Caco-2 (cell line): ENCODE results near the gene FGF14. TPM values are rescaled to one million over a fixed set of nuclear protein-coding genes. Genes with fewer than 3 reads are reported as not detected.

Experiments used
- BruUV-seq: library from RNA; stranded (reverse); fragments of 400-500 nt; replicated peaks from 2 replicates; lab custom pipeline; 2021; lab: Mats Ljungman, UMichigan
- CTCF ChIA-PET: fragments of 300-600 bp; sonication (Branson Sonifier 250); formaldehyde crosslinking; loops from one replicate; lab custom pipeline; 2022; ENCODE audit warnings: antibody characterized with exemption; lab: Charles Lee
- POLR2A ChIA-PET: fragments of 300-600 bp; sonication (Branson Sonifier 250); formaldehyde crosslinking; loops from one replicate; lab custom pipeline; 2022; ENCODE audit warnings: antibody characterized with exemption; lab: Charles Lee
- DNase-seq, 2 experiments: peaks; one replicate each; pipeline versions ENCODE4 v3.0.0 to v3.0.0-alpha.2; 2020 to 2022
- H3K27me3 ChIP-seq: replicated peaks from 2 replicates; pipeline ENCODE4 v1.6.0; 2011; ENCODE audit warnings: low read length; ENCODE audit not compliant: control insufficient read depth, insufficient read depth
- H3K36me3 ChIP-seq: 2 replicates; pipeline ENCODE4 v1.5.1; 2011; ENCODE audit warnings: low read length; ENCODE audit not compliant: control insufficient read depth, insufficient read depth
- H3K4me1 ChIP-seq: fragments of 250-450 bp; sonication (Bioruptor Pico); 2 replicates; pipeline ENCODE4 v1.5.1; 2020; ENCODE audit warnings: mild to moderate bottlenecking
- H3K4me3 ChIP-seq: 2 replicates; pipeline ENCODE4 v1.5.1; 2011; ENCODE audit warnings: low read depth, mild to moderate bottlenecking, control low read depth, low read length
- H3K9me3 ChIP-seq: fragments of 250-450 bp; sonication (Bioruptor Pico); 2 replicates; pipeline ENCODE4 v1.5.1; 2020; ENCODE audit warnings: mild to moderate bottlenecking, moderate library complexity
- H3K27ac Mint-ChIP-seq: one replicate; pipeline ENCODE4 v1.8.0; 2022; ENCODE audit warnings: mixed read lengths; ENCODE audit not compliant: unreplicated experiment
- H3K27me3 Mint-ChIP-seq: one replicate; pipeline ENCODE4 v1.8.0; 2022; ENCODE audit warnings: mixed read lengths; ENCODE audit not compliant: insufficient read depth, unreplicated experiment
- H3K36me3 Mint-ChIP-seq: one replicate; pipeline ENCODE4 v1.8.0; 2022; ENCODE audit warnings: mild to moderate bottlenecking, mixed read lengths; ENCODE audit not compliant: insufficient read depth, unreplicated experiment
- H3K4me1 Mint-ChIP-seq: one replicate; pipeline ENCODE4 v1.8.0; 2022; ENCODE audit warnings: low read depth, mixed read lengths; ENCODE audit not compliant: unreplicated experiment
- H3K4me3 Mint-ChIP-seq: one replicate; pipeline ENCODE4 v1.8.0; 2022; ENCODE audit warnings: mild to moderate bottlenecking, moderate library complexity, mixed read lengths; ENCODE audit not compliant: unreplicated experiment
- H3K9me3 Mint-ChIP-seq: one replicate; pipeline ENCODE4 v1.8.0; 2022; ENCODE audit warnings: mixed read lengths; ENCODE audit not compliant: unreplicated experiment
- intact Hi-C: fragments of 100-400 bp; cut with micrococcal nuclease; formaldehyde crosslinking; loops from one replicate; pipeline ENCODE4 v1.10.0; 2022; ENCODE audit not compliant: unreplicated experiment
- total RNA-seq: library from RNA; stranded (reverse); gene quantifications from 2 replicates; pipeline ENCODE4 v1.2.3, GENCODE V29; 2022
- TF ChIP-seq, protein P1 (sequence below), 2 experiments: fragments of 200-600 bp in 1 of 2; IDR thresholded peaks; 1 replicate in 1 of 2; 2 replicates in 1 of 2; pipeline versions ENCODE4 v1.5.1 to v1.8.0; 2011 to 2022; ENCODE audit warnings: antibody characterized with exemption in 1 of 2, control low read depth in 1 of 2, inconsistent platforms in 1 of 2, low read depth in 1 of 2, low read length in 1 of 2, mild to moderate bottlenecking in 1 of 2, moderate library complexity in 1 of 2; ENCODE audit not compliant: insufficient read depth in 1 of 2, severe bottlenecking in 1 of 2, unreplicated experiment in 1 of 2

The FGF14 gene
- total RNA-seq, 1 experiment from 2014 or later: not detected

- H3K4me1 ChIP-seq: no peaks in the 10 kb centered on the region
- TF ChIP-seq, protein P1, sequence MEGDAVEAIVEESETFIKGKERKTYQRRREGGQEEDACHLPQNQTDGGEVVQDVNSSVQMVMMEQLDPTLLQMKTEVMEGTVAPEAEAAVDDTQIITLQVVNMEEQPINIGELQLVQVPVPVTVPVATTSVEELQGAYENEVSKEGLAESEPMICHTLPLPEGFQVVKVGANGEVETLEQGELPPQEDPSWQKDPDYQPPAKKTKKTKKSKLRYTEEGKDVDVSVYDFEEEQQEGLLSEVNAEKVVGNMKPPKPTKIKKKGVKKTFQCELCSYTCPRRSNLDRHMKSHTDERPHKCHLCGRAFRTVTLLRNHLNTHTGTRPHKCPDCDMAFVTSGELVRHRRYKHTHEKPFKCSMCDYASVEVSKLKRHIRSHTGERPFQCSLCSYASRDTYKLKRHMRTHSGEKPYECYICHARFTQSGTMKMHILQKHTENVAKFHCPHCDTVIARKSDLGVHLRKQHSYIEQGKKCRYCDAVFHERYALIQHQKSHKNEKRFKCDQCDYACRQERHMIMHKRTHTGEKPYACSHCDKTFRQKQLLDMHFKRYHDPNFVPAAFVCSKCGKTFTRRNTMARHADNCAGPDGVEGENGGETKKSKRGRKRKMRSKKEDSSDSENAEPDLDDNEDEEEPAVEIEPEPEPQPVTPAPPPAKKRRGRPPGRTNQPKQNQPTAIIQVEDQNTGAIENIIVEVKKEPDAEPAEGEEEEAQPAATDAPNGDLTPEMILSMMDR (IDR thresholded peaks at IDR 0.05; ENCODE audit: insufficient read depth in 1 of 2, low read depth in 1 of 2, low read length in 1 of 2, severe bottlenecking in 1 of 2, unreplicated experiment in 1 of 2): no peak
- H3K36me3 ChIP-seq: no peaks in the 10 kb centered on the region
- H3K4me3 ChIP-seq: no peak overlapping the region
- H3K36me3 Mint-ChIP-seq: no peaks in the 10 kb centered on the region
- BruUV-seq: no TSS peak
- intact Hi-C loops: no loop called here
- H3K9me3 ChIP-seq: no peaks in the 10 kb centered on the region
- H3K27me3 ChIP-seq: no peaks in the 10 kb centered on the region
- no peak overlapping the region for H3K4me3 Mint-ChIP-seq
- peaks cover 5% of the 10 kb centered on the region for H3K27me3 Mint-ChIP-seq
- no peaks in the 10 kb centered on the region for H3K4me1 Mint-ChIP-seq
- peaks cover 10% of the 10 kb centered on the region for H3K9me3 Mint-ChIP-seq
- CTCF ChIA-PET: no interaction called here
- POLR2A ChIA-PET: no interaction called here
- no peak overlapping the region for H3K27ac Mint-ChIP-seq
- no peak for DNase-seq
Observed at GRCh38 chr13:101708115-101708514, 693.7 kb downstream of the FGF14 start.

DNA sequence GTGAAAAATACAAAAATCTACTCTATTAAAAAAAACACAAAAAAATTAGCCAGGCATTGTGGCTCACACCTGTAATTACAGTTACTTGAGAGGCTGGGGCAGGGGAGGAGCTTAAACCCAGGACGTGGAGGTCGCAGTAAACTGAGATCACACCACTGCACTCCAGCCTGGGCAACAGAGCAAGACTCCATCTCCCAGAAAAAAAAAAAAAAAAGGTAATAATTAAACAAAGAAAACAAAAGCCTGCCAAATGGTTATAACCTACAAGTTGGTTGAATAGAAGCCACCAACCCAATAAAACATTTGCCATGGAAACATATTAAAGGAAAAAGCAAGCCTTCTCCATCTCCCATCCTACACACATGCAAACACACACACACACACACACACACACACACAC, 694.2 kb downstream of the FGF14 start:
- Histone ChIP-seq H3K36me3 (no peaks in the 10 kb centered on the region), H3K4me3 (no peak overlapping the region), H3K4me1 (no peaks in the 10 kb centered on the region), H3K27me3 (no peaks in the 10 kb centered on the region), H3K9me3 (no peaks in the 10 kb centered on the region)
- ChIA-PET CTCF (interaction anchor here (0.7 kb wide), 1 partner anchor 20 kb away, joined by 4 read pairs; no protein-coding TSS in a partner anchor), POLR2A (no interaction called here)
- TF ChIP-seq, protein P1 (IDR thresholded peaks at IDR 0.05; ENCODE audit: insufficient read depth in 1 of 2, low read depth in 1 of 2, low read length in 1 of 2, severe bottlenecking in 1 of 2, unreplicated experiment in 1 of 2): no peak
- Mint-ChIP-seq H3K27ac (no peak overlapping the region), H3K4me3 (no peak overlapping the region), H3K27me3 (peaks cover 5% of the 10 kb centered on the region), H3K9me3 (peaks cover 13% of the 10 kb centered on the region), H3K36me3 (no peaks in the 10 kb centered on the region), H3K4me1 (no peaks in the 10 kb centered on the region)
- DNase-seq: no peak
- no TSS peak for BruUV-seq
- intact Hi-C loops: no loop called here

DNA sequence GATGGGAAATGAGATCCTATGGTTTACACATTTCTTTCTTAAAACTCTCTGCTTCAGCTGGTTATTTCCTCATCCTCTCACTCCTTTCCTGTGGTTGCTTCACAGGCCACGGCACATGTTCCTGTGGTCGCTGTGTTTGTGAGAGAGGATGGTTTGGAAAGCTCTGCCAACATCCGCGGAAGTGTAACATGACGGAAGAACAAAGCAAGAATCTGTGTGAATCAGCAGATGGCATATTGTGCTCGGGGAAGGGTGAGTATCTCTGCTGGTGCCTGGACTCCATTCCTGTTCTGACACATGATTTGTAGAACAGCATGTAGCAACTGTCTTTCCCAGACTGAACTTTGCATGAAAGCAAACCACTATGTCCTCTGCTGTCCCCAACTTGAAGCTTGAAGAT, 695.2 kb downstream of the FGF14 start:
- Histone ChIP-seq H3K27me3 (no peaks in the 10 kb centered on the region), H3K4me1 (no peaks in the 10 kb centered on the region), H3K36me3 (no peaks in the 10 kb centered on the region), H3K9me3 (no peaks in the 10 kb centered on the region), H3K4me3 (no peak overlapping the region)
- CTCF ChIA-PET: no interaction called here
- BruUV-seq: no TSS peak
- Mint-ChIP-seq H3K36me3 (no peaks in the 10 kb centered on the region), H3K4me1 (no peaks in the 10 kb centered on the region), H3K9me3 (peaks cover 13% of the 10 kb centered on the region), H3K27me3 (peaks cover 5% of the 10 kb centered on the region), H3K4me3 (no peak overlapping the region), H3K27ac (no peak overlapping the region)
- intact Hi-C loops: no loop called here
- DNase-seq: no peak
- POLR2A ChIA-PET: no interaction called here
- TF ChIP-seq, protein P1 (IDR thresholded peaks at IDR 0.05; ENCODE audit: insufficient read depth in 1 of 2, low read depth in 1 of 2, low read length in 1 of 2, severe bottlenecking in 1 of 2, unreplicated experiment in 1 of 2): no peak
